Liver (tissue), 9 donors: ENCODE measurements around the gene CCNI2. TPM values are rescaled to one million over a fixed set of nuclear protein-coding genes. Genes with fewer than 3 reads are reported as not detected.

Experiments used
- DNase-seq: peaks from one replicate; pipeline ENCODE4 v3.0.0-alpha.2; 2017; ENCODE audit warnings: low spot score
- H3K27ac ChIP-seq, 2 donors: one replicate each; pipeline ENCODE4 v1.7.0; 2013; ENCODE audit warnings: inconsistent platforms in 2 of 2, low read length in 2 of 2, control low read depth in 1 of 2, low read depth in 1 of 2, mild to moderate bottlenecking in 1 of 2
- H3K27me3 ChIP-seq, 4 donors: one replicate each; pipeline versions ENCODE4 v1.6.1 to v1.7.0; 2013; ENCODE audit warnings: low read length in 3 of 4, inconsistent platforms in 1 of 4, mild to moderate bottlenecking in 1 of 4, moderate library complexity in 1 of 4; ENCODE audit not compliant: control insufficient read depth in 4 of 4, insufficient read depth in 4 of 4
- H3K36me3 ChIP-seq, 4 donors: one replicate each; pipeline versions ENCODE4 v1.6.1 to v1.7.0; 2013; ENCODE audit warnings: low read length in 3 of 4, mild to moderate bottlenecking in 3 of 4, low read depth in 1 of 4, moderate library complexity in 1 of 4; ENCODE audit not compliant: control insufficient read depth in 4 of 4, insufficient read depth in 3 of 4
- H3K4me1 ChIP-seq, 4 donors: one replicate each; pipeline versions ENCODE4 v1.6.1 to v1.7.0; 2013; ENCODE audit warnings: low read length in 3 of 4, mild to moderate bottlenecking in 3 of 4, moderate library complexity in 1 of 4; ENCODE audit not compliant: control insufficient read depth in 4 of 4, insufficient read depth in 4 of 4
- H3K4me3 ChIP-seq, 3 donors: one replicate each; pipeline versions ENCODE4 v1.6.1 to v1.7.0; 2013; ENCODE audit warnings: low read length in 3 of 3, control low read depth in 1 of 3, low read depth in 1 of 3, mild to moderate bottlenecking in 1 of 3
- H3K9ac ChIP-seq, 2 donors: one replicate each; pipeline ENCODE4 v1.7.0; 2013; ENCODE audit warnings: low read length in 2 of 2, mild to moderate bottlenecking in 2 of 2, moderate library complexity in 2 of 2, control low read depth in 1 of 2, low read depth in 1 of 2
- H3K9me3 ChIP-seq, 4 donors: one replicate each; pipeline versions ENCODE4 v1.6.1 to v1.7.0; 2013; ENCODE audit warnings: low read length in 3 of 4; ENCODE audit not compliant: control insufficient read depth in 4 of 4
- EGR1 ChIP-seq, 2 donors: IDR thresholded peaks; 2 replicates each; pipeline ENCODE4 v1.6.1; 2016 to 2018; ENCODE audit warnings: antibody characterized with exemption in 2 of 2, low read depth in 2 of 2
- JUND ChIP-seq, 2 donors: IDR thresholded peaks; 2 replicates each; pipeline ENCODE4 v1.6.1; 2016; ENCODE audit warnings: antibody characterized with exemption in 2 of 2
- MAX ChIP-seq: IDR thresholded peaks from 2 replicates; pipeline ENCODE4 v1.6.1; 2016; ENCODE audit warnings: antibody characterized with exemption
- NR2F2 ChIP-seq: IDR thresholded peaks from 2 replicates; pipeline ENCODE4 v1.6.1; 2016; ENCODE audit warnings: antibody characterized with exemption
- REST ChIP-seq: IDR thresholded peaks from 2 replicates; pipeline ENCODE4 v1.6.1; 2016; ENCODE audit warnings: antibody characterized with exemption, mild to moderate bottlenecking
- RXRA ChIP-seq, 2 donors: IDR thresholded peaks; 2 replicates each; pipeline ENCODE4 v1.6.1; 2017 to 2018; ENCODE audit warnings: antibody characterized with exemption in 2 of 2, mild to moderate bottlenecking in 1 of 2
- SP1 ChIP-seq: IDR thresholded peaks from 2 replicates; pipeline ENCODE4 v1.6.1; 2018; ENCODE audit warnings: antibody characterized with exemption, mild to moderate bottlenecking
- TAF1 ChIP-seq: conservative IDR thresholded peaks from 2 replicates; pipeline ENCODE4 v1.6.1; 2016; ENCODE audit warnings: antibody characterized with exemption, mild to moderate bottlenecking
- ZBTB33 ChIP-seq: IDR thresholded peaks from 2 replicates; pipeline ENCODE4 v1.6.1; 2016; ENCODE audit warnings: antibody characterized with exemption
- WGBS: extraction: QIAGEN DNeasy Blood & Tissue Kit; methylation state at CpG from one replicate; pipeline ENCODE4 v1.1.7; 2013; 5-methylcytosine and 5-hydroxymethylcytosine counted together
- polyA plus RNA-seq, 2 donors: library from polyadenylated mRNA; stranded (reverse) in 1 of 2; unstranded in 1 of 2; fragments of 200-250 nt in 1 of 2; fragments of >200 nt in 1 of 2; fragmentation: Nextera tagmentation in 1 of 2; extraction: Ambion mirVana in 1 of 2; gene quantifications; one replicate each; pipeline versions ENCODE4 v1.2.1 to v1.2.3, GENCODE V29; 2013 to 2015
- total RNA-seq, 2 donors: library from RNA; depleted of rRNA; stranded (reverse); fragments of >200 nt; gene quantifications; one replicate each; pipeline ENCODE4 v1.2.3, GENCODE V29; 2014
- TF ChIP-seq, protein P1 (sequence below): fragments of 150-350 bp; IDR thresholded peaks from 2 replicates; pipeline ENCODE4 v1.5.1; 2017; ENCODE audit warnings: improper control_type of control experiment, low read depth, low read length; ENCODE audit not compliant: missing input control
- TF ChIP-seq, protein P2 (sequence below): IDR thresholded peaks from 2 replicates; pipeline ENCODE4 v1.6.1; 2016; ENCODE audit warnings: antibody characterized with exemption
- donor health status: healthy.
- donor health status: healthy.
- donor health status: healthy.
- donor health status: healthy.
- donor health status: healthy.

Gene CCNI2
- total and polyA plus RNA-seq, 4 donors: 0.02 to 0.57 (median 0.11) TPM

GRCh38 chr5:132773114-132773513, 25.9 kb downstream of the CCNI2 start:
- Histone ChIP-seq H3K4me3 (no peak overlapping the region), H3K27ac (no peak overlapping the region), H3K27me3 (no peaks in the 10 kb centered on the region), H3K4me1 (peaks cover 3 to 23% (median 7%) of the 10 kb centered on the region in 4 donors), H3K36me3 (no peaks in the 10 kb centered on the region), H3K9ac (no peak overlapping the region), H3K9me3 (no peaks in the 10 kb centered on the region)
- 96% methylated on average over 5 of the region's 5 CpGs for WGBS
- TF ChIP-seq TAF1: no peak
- TF ChIP-seq JUND (IDR thresholded peaks at IDR 0.05): no peak
- no peak for TF ChIP-seq MAX
- TF ChIP-seq, protein P1, sequence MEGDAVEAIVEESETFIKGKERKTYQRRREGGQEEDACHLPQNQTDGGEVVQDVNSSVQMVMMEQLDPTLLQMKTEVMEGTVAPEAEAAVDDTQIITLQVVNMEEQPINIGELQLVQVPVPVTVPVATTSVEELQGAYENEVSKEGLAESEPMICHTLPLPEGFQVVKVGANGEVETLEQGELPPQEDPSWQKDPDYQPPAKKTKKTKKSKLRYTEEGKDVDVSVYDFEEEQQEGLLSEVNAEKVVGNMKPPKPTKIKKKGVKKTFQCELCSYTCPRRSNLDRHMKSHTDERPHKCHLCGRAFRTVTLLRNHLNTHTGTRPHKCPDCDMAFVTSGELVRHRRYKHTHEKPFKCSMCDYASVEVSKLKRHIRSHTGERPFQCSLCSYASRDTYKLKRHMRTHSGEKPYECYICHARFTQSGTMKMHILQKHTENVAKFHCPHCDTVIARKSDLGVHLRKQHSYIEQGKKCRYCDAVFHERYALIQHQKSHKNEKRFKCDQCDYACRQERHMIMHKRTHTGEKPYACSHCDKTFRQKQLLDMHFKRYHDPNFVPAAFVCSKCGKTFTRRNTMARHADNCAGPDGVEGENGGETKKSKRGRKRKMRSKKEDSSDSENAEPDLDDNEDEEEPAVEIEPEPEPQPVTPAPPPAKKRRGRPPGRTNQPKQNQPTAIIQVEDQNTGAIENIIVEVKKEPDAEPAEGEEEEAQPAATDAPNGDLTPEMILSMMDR: no peak
- DNase-seq: no peak

- H3K27ac ChIP-seq: no peak overlapping the region
- TF ChIP-seq, protein P1: no peak
- TF ChIP-seq, protein P2, sequence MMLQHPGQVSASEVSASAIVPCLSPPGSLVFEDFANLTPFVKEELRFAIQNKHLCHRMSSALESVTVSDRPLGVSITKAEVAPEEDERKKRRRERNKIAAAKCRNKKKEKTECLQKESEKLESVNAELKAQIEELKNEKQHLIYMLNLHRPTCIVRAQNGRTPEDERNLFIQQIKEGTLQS: no peak
- TF ChIP-seq REST (no peak), ZBTB33 (no peak), RXRA (IDR thresholded peaks at IDR 0.05) (no peak), SP1 (no peak), NR2F2 (no peak), EGR1 (IDR thresholded peaks at IDR 0.05; ENCODE audit: low read depth in 2 of 2) (no peak)
- H3K4me1 ChIP-seq: peaks cover 3 to 24% (median 7%) of the 10 kb centered on the region in 4 donors
- no peaks in the 10 kb centered on the region for H3K9me3 ChIP-seq
- no peak overlapping the region for H3K9ac ChIP-seq
- no peak for DNase-seq
- no peaks in the 10 kb centered on the region for H3K36me3 ChIP-seq
- H3K27me3 ChIP-seq: no peaks in the 10 kb centered on the region
- H3K4me3 ChIP-seq: no peak overlapping the region
- 87% methylated on average over 12 of the region's 12 CpGs for WGBS
Observed at GRCh38 chr5:132773601-132774355, 26.6 kb downstream of the CCNI2 start.
